Kidney epithelial cell (primary cell): ENCODE results near the gene SUGCT. TPM values are rescaled to one million over a fixed set of nuclear protein-coding genes. Genes with fewer than 3 reads are reported as not detected.

ENCODE experiments used
- DNase-seq: peaks from one replicate; pipeline ENCODE4 v3.0.0-alpha.2; 2010; ENCODE audit warnings: low read depth
- H3K27me3 ChIP-seq: 2 replicates; pipeline ENCODE4 v1.6.0; 2011; ENCODE audit warnings: low read length; ENCODE audit not compliant: control insufficient read depth, insufficient read depth
- H3K36me3 ChIP-seq: 2 replicates; pipeline ENCODE4 v1.5.1; 2011; ENCODE audit warnings: low read length; ENCODE audit not compliant: control insufficient read depth, insufficient read depth
- H3K4me3 ChIP-seq: 2 replicates; pipeline ENCODE4 v1.5.1; 2011; ENCODE audit warnings: low read depth, mild to moderate bottlenecking, control low read depth, low read length
- CTCF ChIP-seq: IDR thresholded peaks from 2 replicates; pipeline ENCODE4 v1.5.1; 2011; ENCODE audit warnings: mild to moderate bottlenecking, moderate library complexity, low read length, control low read depth, inconsistent platforms; ENCODE audit not compliant: insufficient read depth, poor library complexity, severe bottlenecking
- total RNA-seq: library from RNA; depleted of rRNA; stranded (reverse); fragments of >200 nt; gene quantifications from 2 replicates; pipeline ENCODE4 v1.2.3, GENCODE V29; 2015

SUGCT gene
- total RNA-seq, 1 donor from 2014 or later = 4.0 TPM

- Histone ChIP-seq H3K36me3 (no peaks in the 10 kb centered on the region), H3K27me3 (no peaks in the 10 kb centered on the region), H3K4me3 (no peak overlapping the region)
- no peak for TF ChIP-seq CTCF
- no peak for DNase-seq
These were observed 638.9 kb downstream of the SUGCT start for GRCh38 chr7:40773656-40774055.

DNA sequence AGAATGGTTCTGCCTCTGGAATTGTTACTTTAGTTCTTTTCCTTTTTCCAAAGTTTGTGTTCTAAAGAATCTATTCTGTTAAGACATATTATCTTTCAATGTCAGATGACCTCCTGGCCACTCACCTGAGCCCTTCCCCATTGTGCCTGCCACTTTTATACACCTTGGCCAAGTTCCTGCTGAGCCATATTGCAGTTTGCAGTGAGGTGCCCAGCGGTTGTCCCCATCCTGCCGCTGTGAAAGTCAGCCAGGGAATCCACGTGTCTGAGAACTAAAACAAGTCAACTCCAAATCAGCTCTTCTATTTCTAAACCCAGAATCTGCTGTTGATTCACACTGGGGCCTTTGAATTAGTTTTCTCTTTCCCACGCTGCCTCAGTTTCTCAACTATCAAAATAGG, 641.1 kb downstream of the SUGCT start:
- Histone ChIP-seq H3K36me3 (no peaks in the 10 kb centered on the region), H3K27me3 (no peaks in the 10 kb centered on the region), H3K4me3 (no peak overlapping the region)
- no peak for DNase-seq
- no peak for TF ChIP-seq CTCF

DNA sequence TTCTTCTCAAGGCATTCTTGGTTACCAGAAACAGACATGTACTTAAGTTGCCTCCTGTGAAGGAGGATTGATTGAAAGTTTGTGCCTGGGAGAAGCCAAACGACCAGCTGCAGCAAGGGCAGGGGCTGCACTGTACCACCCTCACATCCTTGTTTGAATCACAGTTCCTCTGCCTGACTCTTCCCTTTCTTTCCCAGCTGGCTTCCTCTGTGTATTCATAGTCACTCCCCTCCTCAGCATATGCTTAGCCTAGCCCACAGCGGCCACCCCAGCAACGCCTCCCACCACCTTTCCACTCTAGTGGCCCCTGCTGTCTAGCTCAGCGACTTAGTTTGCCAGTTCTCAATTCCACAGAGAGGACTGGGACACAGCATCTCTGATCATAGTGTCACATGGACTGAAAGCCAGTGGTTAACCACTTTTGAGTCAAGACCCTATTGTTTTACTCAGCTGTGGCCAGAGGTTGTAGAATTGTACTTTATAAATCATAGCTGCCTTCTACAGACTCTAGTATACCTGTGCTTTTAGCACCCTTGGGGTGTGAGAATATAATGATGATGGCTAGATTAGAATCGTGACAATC, 643.0 kb downstream of the SUGCT start:
- no peaks in the 10 kb centered on the region for H3K27me3 ChIP-seq
- no peak for TF ChIP-seq CTCF
- no peaks in the 10 kb centered on the region for H3K36me3 ChIP-seq
- no peak for DNase-seq
- H3K4me3 ChIP-seq = no peak overlapping the region

- H3K27me3 ChIP-seq = no peaks in the 10 kb centered on the region
- no peak overlapping the region for H3K4me3 ChIP-seq
- no peak for TF ChIP-seq CTCF
- no peaks in the 10 kb centered on the region for H3K36me3 ChIP-seq
- DNase-seq = no peak
These were observed 645.7 kb downstream of the SUGCT start for GRCh38 chr7:40780460-40780859.

DNA sequence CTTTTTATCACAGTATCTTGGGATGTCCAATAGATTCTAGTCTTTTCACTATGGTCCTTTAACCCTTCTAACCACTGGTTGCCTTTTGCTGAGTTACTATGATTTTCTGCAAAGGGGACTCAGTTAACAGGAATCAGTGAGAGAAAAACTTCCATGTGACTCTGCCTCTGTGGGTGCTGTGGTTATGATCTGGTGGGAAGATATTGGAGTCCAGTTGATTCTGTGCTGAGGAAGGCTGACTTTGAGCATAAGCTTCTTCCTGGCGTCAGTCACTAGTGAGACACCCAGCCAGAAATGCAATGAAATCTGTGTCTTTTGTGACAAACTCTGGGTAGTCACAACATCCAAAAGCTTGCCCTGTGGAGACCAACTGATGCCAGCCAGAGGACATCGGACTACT, 648.0 kb downstream of the SUGCT start:
- DNase-seq = no peak
- H3K27me3 ChIP-seq = no peaks in the 10 kb centered on the region
- no peak for TF ChIP-seq CTCF
- H3K4me3 ChIP-seq = no peak overlapping the region
- H3K36me3 ChIP-seq = no peaks in the 10 kb centered on the region

DNA sequence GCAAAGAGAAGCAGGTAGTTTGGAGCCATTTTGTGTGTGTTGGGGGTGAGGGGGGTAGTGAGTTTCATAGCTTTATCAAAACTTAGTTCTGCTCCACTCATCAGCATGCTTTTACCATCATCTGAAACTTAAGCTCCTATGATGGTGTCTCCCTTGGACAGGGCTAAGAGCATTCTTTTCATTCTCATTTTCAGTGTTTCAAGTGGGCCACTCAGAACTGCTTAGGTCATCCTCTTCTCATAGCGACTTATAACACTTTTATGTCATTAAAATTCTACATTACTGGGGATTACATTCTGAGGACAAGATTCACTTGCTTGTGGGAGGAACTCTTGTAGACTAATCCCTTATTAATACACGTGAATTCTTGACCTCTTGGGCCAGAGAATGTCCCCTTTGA, 649.4 kb downstream of the SUGCT start:
- DNase-seq = no peak
- TF ChIP-seq CTCF = no peak
- no peaks in the 10 kb centered on the region for H3K27me3 ChIP-seq
- H3K4me3 ChIP-seq = no peak overlapping the region
- H3K36me3 ChIP-seq = no peaks in the 10 kb centered on the region
